ENCODE measurements around the gene GALNT14. TPM values are rescaled to one million over a fixed set of nuclear protein-coding genes. Genes with fewer than 3 reads are reported as not detected.

GALNT14 gene
- total and polyA plus RNA-seq, 12 donors = 0.39 to 8.9 (median 1.7) TPM; not detected in 2

DNA sequence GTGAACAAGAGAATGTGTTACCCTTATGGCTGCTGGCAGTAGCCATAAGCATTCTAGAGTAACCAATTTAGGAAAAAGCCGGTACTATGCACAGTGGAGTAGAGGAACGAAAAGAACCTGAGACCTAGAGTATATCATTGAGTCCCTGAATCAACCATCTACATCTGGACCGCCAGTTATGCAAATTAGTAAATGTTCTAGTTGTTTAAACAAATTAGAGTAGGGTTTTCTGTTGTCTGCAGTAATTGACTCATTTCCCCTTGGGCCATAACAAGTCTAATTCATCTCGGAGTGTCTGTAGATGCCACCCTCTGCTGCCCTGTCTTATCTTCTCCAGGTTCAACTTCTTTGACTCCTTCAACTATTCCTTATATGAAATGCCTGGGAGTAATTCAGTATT lies 270.9 kb downstream of the GALNT14 start:
- Histone ChIP-seq H3K27ac (no peak overlapping the region), H3K4me1 (replicated peaks in 1 of 2) (no peaks in the 10 kb centered on the region), H3K36me3 (replicated peaks in 1 of 2) (no peaks in the 10 kb centered on the region), H3K9me3 (replicated peaks in 1 of 3) (no peaks in the 10 kb centered on the region), H3K4me3 (no peak overlapping the region), H3K27me3 (no peaks in the 10 kb centered on the region)
- intact Hi-C loops (cut with DNase I) = loop anchor here (10.0 kb wide), 1 partner anchor 153 kb away; no protein-coding TSS in a partner anchor
- no peak for DNase-seq
- TF ChIP-seq POLR2A (IDR thresholded peaks at IDR 0.05) = no peak
- TF ChIP-seq, protein P1, sequence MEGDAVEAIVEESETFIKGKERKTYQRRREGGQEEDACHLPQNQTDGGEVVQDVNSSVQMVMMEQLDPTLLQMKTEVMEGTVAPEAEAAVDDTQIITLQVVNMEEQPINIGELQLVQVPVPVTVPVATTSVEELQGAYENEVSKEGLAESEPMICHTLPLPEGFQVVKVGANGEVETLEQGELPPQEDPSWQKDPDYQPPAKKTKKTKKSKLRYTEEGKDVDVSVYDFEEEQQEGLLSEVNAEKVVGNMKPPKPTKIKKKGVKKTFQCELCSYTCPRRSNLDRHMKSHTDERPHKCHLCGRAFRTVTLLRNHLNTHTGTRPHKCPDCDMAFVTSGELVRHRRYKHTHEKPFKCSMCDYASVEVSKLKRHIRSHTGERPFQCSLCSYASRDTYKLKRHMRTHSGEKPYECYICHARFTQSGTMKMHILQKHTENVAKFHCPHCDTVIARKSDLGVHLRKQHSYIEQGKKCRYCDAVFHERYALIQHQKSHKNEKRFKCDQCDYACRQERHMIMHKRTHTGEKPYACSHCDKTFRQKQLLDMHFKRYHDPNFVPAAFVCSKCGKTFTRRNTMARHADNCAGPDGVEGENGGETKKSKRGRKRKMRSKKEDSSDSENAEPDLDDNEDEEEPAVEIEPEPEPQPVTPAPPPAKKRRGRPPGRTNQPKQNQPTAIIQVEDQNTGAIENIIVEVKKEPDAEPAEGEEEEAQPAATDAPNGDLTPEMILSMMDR (IDR thresholded peaks at IDR 0.05) = no peak
- whole genome bisulfite sequencing, 4 donors = 69 to 86% (median 82%) methylated on average over 4 of the region's 4 CpGs

- no peaks in the 10 kb centered on the region for H3K4me1 ChIP-seq (replicated peaks in 1 of 2)
- H3K27me3 ChIP-seq = no peaks in the 10 kb centered on the region
- DNase-seq = no peak
- intact Hi-C loops (cut with DNase I) = loop anchor here (10.0 kb wide), 1 partner anchor 152 kb away; no protein-coding TSS in a partner anchor
- no peak overlapping the region for H3K27ac ChIP-seq
- no peaks in the 10 kb centered on the region for H3K9me3 ChIP-seq (replicated peaks in 1 of 3)
- WGBS, 4 donors = 55 to 69% (median 67%) methylated on average over 5 of the region's 5 CpGs
- H3K4me3 ChIP-seq = no peak overlapping the region
- H3K36me3 ChIP-seq (replicated peaks in 1 of 2) = no peaks in the 10 kb centered on the region
- TF ChIP-seq, protein P1 (IDR thresholded peaks at IDR 0.05) = no peak
- no peak for TF ChIP-seq POLR2A (IDR thresholded peaks at IDR 0.05)
These were observed 271.3 kb downstream of the GALNT14 start for GRCh38 chr2:30866974-30867373.

DNA sequence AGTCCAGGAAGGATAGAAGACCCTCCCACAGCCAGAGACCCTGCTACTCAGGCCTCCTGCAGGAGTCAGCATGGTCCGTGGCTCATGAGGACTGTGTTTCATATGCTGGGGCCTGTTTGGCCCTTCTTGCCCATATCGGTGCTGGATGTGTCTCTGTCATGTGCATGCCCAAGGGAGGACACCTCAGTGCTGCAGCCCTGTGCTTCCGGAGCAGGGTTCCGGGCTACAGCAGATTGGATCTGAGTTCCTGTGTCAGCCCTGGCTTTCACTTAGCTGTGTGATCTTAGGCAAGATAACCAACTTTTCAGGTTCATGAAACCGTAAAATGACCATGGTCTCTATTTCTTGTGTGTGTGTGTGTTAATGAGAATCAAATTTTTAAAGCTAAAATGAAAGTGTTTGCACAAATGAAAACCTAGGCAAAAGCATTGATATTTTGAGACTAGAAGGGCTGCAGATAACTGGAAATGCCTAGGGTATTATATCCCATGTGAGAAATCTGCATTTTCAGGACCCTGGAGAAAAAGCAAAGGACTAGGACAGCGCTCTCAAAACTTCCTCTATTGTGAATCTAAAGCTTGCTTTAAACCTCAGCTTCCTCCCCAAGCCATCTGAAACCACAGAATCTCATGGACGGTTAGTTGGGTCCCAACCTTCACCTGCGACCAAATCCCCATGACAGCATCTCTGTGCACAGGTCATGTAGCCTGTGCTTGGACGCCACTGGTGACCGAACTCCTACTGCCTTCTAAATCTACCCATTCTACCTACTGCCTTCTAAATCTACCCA lies 272.2 kb downstream of the GALNT14 start:
- Histone ChIP-seq H3K27ac (no peak overlapping the region), H3K36me3 (replicated peaks in 1 of 2) (no peaks in the 10 kb centered on the region), H3K27me3 (no peaks in the 10 kb centered on the region), H3K9me3 (replicated peaks in 1 of 3) (no peaks in the 10 kb centered on the region), H3K4me3 (no peak overlapping the region), H3K4me1 (replicated peaks in 1 of 2) (no peaks in the 10 kb centered on the region)
- no peak for DNase-seq
- intact Hi-C loops (cut with DNase I) = loop anchor here (10.0 kb wide), 1 partner anchor 151 kb away; no protein-coding TSS in a partner anchor
- TF ChIP-seq POLR2A (IDR thresholded peaks at IDR 0.05) = no peak
- TF ChIP-seq, protein P1 (IDR thresholded peaks at IDR 0.05) = no peak
- WGBS, 4 donors = 74 to 80% (median 76%) methylated on average over 9 to 10 of the region's 10 CpGs

GRCh38 chr2:30865243-30865642 lies 273.0 kb downstream of the GALNT14 start:
- 67 to 88% (median 77%) methylated on average over 1 of the region's 1 CpG for WGBS, 4 donors
- Histone ChIP-seq H3K36me3 (replicated peaks in 1 of 2) (no peaks in the 10 kb centered on the region), H3K4me1 (replicated peaks in 1 of 2) (no peaks in the 10 kb centered on the region), H3K9me3 (replicated peaks in 1 of 3) (no peaks in the 10 kb centered on the region), H3K4me3 (no peak overlapping the region), H3K27me3 (no peaks in the 10 kb centered on the region), H3K27ac (no peak overlapping the region)
- DNase-seq = no peak
- intact Hi-C loops (cut with DNase I) = loop anchor here (10.0 kb wide), 1 partner anchor 150 kb away; no protein-coding TSS in a partner anchor
- TF ChIP-seq, protein P1 (IDR thresholded peaks at IDR 0.05) = no peak
- TF ChIP-seq POLR2A (IDR thresholded peaks at IDR 0.05) = no peak

Data from adrenal gland (tissue), 12 donors.